ENCODE data around the gene MEI1.

Gene MEI1

DNA sequence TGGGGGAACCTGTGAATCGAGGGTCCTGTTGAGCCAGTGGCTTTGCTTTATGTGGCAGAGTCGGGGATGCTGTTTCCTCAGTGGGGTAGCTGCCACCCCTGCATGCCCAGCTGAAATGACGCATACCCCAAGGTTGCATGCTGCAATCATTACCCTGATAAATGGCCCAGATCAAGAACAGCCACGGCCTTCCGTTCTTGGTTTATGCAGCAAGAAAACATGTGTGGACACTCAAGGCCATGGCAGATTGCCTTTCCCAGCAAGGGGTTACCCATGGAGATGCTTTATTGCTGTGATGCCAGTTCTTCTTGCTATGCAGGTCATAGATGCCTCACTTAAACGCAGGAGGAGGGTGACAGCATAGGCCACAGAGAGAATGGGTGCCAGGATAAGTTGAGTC lies 119.3 kb downstream of the MEI1 start:
- peaks cover 23% of the 10 kb centered on the region for H3K36me3 ChIP-seq (ENCODE audit: control insufficient read depth, low read length)
- peaks cover 4% of the 10 kb centered on the region for H3K4me1 ChIP-seq (ENCODE audit: control insufficient read depth, low read length)
- H3K9me2 ChIP-seq (replicated peaks; ENCODE audit: control insufficient read depth, low read length) = no peaks in the 10 kb centered on the region
- no peak overlapping the region for H3K4me3 ChIP-seq (ENCODE audit: low read length)
- TF ChIP-seq, protein P1, sequence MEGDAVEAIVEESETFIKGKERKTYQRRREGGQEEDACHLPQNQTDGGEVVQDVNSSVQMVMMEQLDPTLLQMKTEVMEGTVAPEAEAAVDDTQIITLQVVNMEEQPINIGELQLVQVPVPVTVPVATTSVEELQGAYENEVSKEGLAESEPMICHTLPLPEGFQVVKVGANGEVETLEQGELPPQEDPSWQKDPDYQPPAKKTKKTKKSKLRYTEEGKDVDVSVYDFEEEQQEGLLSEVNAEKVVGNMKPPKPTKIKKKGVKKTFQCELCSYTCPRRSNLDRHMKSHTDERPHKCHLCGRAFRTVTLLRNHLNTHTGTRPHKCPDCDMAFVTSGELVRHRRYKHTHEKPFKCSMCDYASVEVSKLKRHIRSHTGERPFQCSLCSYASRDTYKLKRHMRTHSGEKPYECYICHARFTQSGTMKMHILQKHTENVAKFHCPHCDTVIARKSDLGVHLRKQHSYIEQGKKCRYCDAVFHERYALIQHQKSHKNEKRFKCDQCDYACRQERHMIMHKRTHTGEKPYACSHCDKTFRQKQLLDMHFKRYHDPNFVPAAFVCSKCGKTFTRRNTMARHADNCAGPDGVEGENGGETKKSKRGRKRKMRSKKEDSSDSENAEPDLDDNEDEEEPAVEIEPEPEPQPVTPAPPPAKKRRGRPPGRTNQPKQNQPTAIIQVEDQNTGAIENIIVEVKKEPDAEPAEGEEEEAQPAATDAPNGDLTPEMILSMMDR (IDR thresholded peaks at IDR 0.05; ENCODE audit: low read depth, low read length, poor library complexity, severe bottlenecking) = no peak
- no peak for TF ChIP-seq EZH2phosphoT487 (IDR thresholded peaks at IDR 0.05; ENCODE audit: borderline replicate concordance, low read length)
- no peaks in the 10 kb centered on the region for H3K27me3 ChIP-seq (ENCODE audit: control insufficient read depth, low read length)
- H3K9me3 ChIP-seq (ENCODE audit: control insufficient read depth, insufficient read depth, low read length) = no peaks in the 10 kb centered on the region
- no peaks in the 10 kb centered on the region for H3K79me2 ChIP-seq (ENCODE audit: control insufficient read depth, low read length)
- H3F3A ChIP-seq (ENCODE audit: control insufficient read depth, insufficient read depth) = no peaks in the 10 kb centered on the region; the same call in 1 of the 2 replicates
- H3K4me2 ChIP-seq (ENCODE audit: low read length) = no peak overlapping the region
- H3K27ac ChIP-seq (ENCODE audit: low read depth, low read length) = no peak overlapping the region
- H4K20me1 ChIP-seq (ENCODE audit: control insufficient read depth, insufficient read depth, low read depth, low read length) = no peaks in the 10 kb centered on the region

DNA sequence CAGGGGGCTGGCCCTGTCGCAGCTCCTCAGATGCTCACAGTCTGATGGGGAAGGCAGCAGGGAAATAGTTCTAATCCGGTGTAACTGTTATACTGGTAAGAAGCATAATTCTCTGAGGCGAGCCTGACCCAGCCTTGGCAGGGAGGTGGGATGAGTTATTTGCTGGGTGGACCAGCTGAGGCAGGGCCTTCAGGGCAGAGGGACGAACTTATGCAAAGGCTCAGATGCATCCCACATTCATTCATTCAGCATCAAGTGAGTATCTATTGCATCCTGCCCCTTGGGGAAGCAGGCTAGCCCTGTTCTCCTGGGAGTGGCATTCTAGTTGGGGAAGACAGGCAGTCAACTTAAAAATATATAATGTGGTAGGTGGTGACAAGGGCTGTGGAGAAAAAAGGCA lies 120.0 kb downstream of the MEI1 start:
- Histone ChIP-seq H3K27me3 (ENCODE audit: control insufficient read depth, low read length) (no peaks in the 10 kb centered on the region), H4K20me1 (ENCODE audit: control insufficient read depth, insufficient read depth, low read depth, low read length) (no peaks in the 10 kb centered on the region), H3F3A (ENCODE audit: control insufficient read depth, insufficient read depth) (no peaks in the 10 kb centered on the region; the same call in 1 of the 2 replicates), H3K4me3 (ENCODE audit: low read length) (no peak overlapping the region), H3K36me3 (ENCODE audit: control insufficient read depth, low read length) (peaks cover 25% of the 10 kb centered on the region), H3K4me2 (ENCODE audit: low read length) (no peak overlapping the region), H3K9me2 (replicated peaks; ENCODE audit: control insufficient read depth, low read length) (no peaks in the 10 kb centered on the region), H3K9me3 (ENCODE audit: control insufficient read depth, insufficient read depth, low read length) (no peaks in the 10 kb centered on the region), H3K27ac (ENCODE audit: low read depth, low read length) (no peak overlapping the region), H3K4me1 (ENCODE audit: control insufficient read depth, low read length) (peaks cover 10% of the 10 kb centered on the region), H3K79me2 (ENCODE audit: control insufficient read depth, low read length) (no peaks in the 10 kb centered on the region)
- TF ChIP-seq EZH2phosphoT487 (IDR thresholded peaks at IDR 0.05; ENCODE audit: borderline replicate concordance, low read length) = no peak
- TF ChIP-seq, protein P1 (IDR thresholded peaks at IDR 0.05; ENCODE audit: low read depth, low read length, poor library complexity, severe bottlenecking) = no peak

DNA sequence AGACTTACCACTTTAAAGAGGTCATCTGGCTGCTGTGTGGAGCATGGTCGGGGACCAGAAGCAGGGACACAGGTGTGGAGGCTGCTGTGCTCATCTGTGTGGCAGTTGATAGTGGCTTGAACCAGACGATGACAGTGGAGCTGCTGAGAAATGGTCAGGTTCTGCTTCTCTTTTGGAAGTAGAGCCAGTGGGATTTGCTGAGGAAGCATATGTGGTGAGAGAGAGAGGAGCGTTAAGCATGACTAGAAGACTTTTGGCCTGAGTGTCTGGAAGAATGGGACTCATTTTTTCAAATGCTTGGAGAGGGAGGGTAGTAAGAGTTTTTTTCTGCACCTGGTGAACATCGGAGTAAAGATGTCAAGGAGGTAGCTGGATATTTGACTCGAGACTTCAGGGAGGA lies 121.1 kb downstream of the MEI1 start:
- Histone ChIP-seq H3K4me3 (ENCODE audit: low read length) (no peak overlapping the region), H3K79me2 (ENCODE audit: control insufficient read depth, low read length) (no peaks in the 10 kb centered on the region), H3F3A (ENCODE audit: control insufficient read depth, insufficient read depth) (no peaks in the 10 kb centered on the region; the same call in 1 of the 2 replicates), H3K36me3 (ENCODE audit: control insufficient read depth, low read length) (peaks cover 21% of the 10 kb centered on the region), H3K4me2 (ENCODE audit: low read length) (no peak overlapping the region), H3K27ac (ENCODE audit: low read depth, low read length) (no peak overlapping the region), H4K20me1 (ENCODE audit: control insufficient read depth, insufficient read depth, low read depth, low read length) (no peaks in the 10 kb centered on the region), H3K9me3 (ENCODE audit: control insufficient read depth, insufficient read depth, low read length) (no peaks in the 10 kb centered on the region), H3K27me3 (ENCODE audit: control insufficient read depth, low read length) (no peaks in the 10 kb centered on the region), H3K9me2 (replicated peaks; ENCODE audit: control insufficient read depth, low read length) (no peaks in the 10 kb centered on the region), H3K4me1 (ENCODE audit: control insufficient read depth, low read length) (peaks cover 16% of the 10 kb centered on the region)
- TF ChIP-seq, protein P1 (IDR thresholded peaks at IDR 0.05; ENCODE audit: low read depth, low read length, poor library complexity, severe bottlenecking) = no peak
- no peak for TF ChIP-seq EZH2phosphoT487 (IDR thresholded peaks at IDR 0.05; ENCODE audit: borderline replicate concordance, low read length)

Measured in DOHH2 (cell line).